GM19099 (cell line): ENCODE measurements around the gene RAI14.

Experiments
- POLR2A ChIP-seq: IDR thresholded peaks from 3 replicates; pipeline ENCODE4 v1.6.1; 2011; ENCODE audit warnings: low read depth; ENCODE audit not compliant: insufficient read length; ENCODE audit errors: extremely low read depth

RAI14 gene

GRCh38 chr5:34827588-34828506 is 171.7 kb downstream of the RAI14 start:
- TF ChIP-seq POLR2A: no peak

- TF ChIP-seq POLR2A: no peak
These were observed 175.2 kb downstream of the RAI14 start for GRCh38 chr5:34831303-34831702.

GRCh38 chr5:34832568-34832967 is 176.4 kb downstream of the RAI14 start:
- no peak for TF ChIP-seq POLR2A

GRCh38 chr5:34833090-34833489 is 177.0 kb downstream of the RAI14 start:
- no peak for TF ChIP-seq POLR2A

- no peak for TF ChIP-seq POLR2A
These were observed 178.1 kb downstream of the RAI14 start for GRCh38 chr5:34833976-34834793.

GRCh38 chr5:34834794-34835089 is 178.6 kb downstream of the RAI14 start:
- no peak for TF ChIP-seq POLR2A

GRCh38 chr5:34835664-34836063 is 179.5 kb downstream of the RAI14 start:
- no peak for TF ChIP-seq POLR2A

- peak; percentile 25 for TF ChIP-seq POLR2A
These were observed 182.9 kb downstream of the RAI14 start, which contains the start of gene TTC23L for GRCh38 chr5:34838785-34839714. TTC23L (plus strand) TSS chr5:34839164; CDS start chr5:34840672, 1,508 bp downstream.

DNA sequence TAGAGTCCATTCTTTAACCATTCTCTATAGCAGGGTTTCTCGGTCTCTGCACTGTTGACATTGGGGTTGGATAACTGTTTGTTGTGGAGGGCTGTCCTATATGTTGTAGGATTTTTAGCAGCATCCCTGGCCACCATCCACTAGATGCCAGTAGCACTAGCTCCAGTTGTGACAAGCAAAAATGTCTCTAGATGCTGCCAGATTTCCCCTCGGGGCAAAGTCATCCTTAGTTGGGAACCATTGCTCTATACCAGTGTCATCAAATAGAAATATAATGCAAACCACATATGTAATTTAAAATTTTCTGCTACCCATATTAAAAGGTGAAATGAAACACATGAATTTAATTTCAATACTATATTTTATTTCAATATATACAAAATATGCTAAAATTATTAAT is 185.7 kb downstream of the RAI14 start:
- TF ChIP-seq POLR2A: no peak

- TF ChIP-seq POLR2A: no peak
These were observed 186.4 kb downstream of the RAI14 start for GRCh38 chr5:34842554-34842953.

DNA sequence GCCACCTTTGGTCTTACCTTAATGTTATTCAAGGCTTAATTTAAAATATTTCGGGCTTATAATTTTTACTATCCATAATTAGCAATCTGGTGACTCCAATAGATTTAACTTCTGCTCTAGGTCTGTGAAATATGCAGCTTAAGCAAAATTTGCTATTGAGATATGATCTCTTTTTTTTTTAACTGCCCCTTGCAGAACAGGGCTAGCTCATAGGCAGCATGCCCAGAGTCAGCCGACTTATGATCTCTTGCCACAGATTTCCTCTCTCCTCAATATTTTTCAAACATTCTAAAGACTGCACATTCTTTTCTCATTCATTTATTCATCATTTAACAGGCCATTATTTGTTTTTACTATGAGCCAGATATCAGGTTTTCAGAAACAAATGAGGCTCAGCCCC is 187.4 kb downstream of the RAI14 start:
- TF ChIP-seq POLR2A: no peak

GRCh38 chr5:34844106-34844505 is 188.0 kb downstream of the RAI14 start:
- no peak for TF ChIP-seq POLR2A

DNA sequence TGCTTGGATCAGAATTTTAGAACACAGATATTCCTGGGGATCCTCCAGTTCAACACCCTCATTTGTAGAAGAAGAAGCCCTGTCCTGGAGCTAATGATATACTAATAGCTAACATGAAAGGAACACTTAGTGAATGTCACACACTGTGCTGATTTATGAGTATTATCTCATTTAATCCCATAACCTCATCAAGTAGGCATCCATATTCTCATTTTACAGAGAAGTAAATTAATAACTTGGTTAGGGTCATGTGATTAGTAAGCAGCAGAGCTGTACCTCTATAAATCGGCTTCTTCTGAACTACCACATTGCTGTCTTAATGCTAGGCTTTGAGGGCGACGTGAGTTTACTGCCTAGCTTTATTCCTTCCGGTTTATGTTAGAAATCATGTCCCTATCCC is 188.9 kb downstream of the RAI14 start:
- no peak for TF ChIP-seq POLR2A

DNA sequence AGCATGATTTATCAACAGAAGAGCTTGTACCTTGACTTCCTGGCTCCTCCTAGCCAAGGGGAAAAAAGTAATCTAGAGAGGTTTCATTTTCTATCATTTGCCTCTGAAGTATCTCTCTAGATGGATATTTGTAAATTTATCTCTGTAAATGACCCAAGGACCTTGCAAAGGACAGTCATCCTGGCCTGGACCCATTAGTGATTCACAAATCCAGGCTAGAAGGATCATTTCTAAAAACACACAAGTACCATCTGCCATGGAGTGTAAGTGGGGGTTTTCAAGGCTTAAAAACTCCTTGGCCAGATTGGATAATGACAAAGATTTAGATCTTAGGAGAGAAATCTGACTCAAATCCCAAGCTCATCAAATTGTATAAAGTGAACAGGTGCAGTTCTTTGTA is 190.9 kb downstream of the RAI14 start:
- no peak for TF ChIP-seq POLR2A

GRCh38 chr5:34847552-34847951 is 191.4 kb downstream of the RAI14 start:
- no peak for TF ChIP-seq POLR2A
